ENCODE data around the gene FST. TPM values are rescaled to one million over a fixed set of nuclear protein-coding genes. Genes with fewer than 3 reads are reported as not detected.

FST gene
- total and polyA plus RNA-seq, 4 experiments from 2014 or later: 0.16 to 3.3 (median 1.2) TPM

- peaks cover 34 to 40% of the 10 kb centered on the region in 2 donors for H3K27me3 Mint-ChIP-seq
- Histone ChIP-seq H3K27ac (ENCODE audit: low read depth, low read length) (no peak overlapping the region), H3K4me3 (ENCODE audit: low read length in 2 of 2) (no peak overlapping the region), H3K36me3 (ENCODE audit: insufficient read depth, low read length) (no peaks in the 10 kb centered on the region), H3K9me3 (ENCODE audit: control insufficient read depth in 1 of 2, low read length in 2 of 2) (no peaks in the 10 kb centered on the region), H3K27me3 (ENCODE audit: insufficient read depth, low read length) (peaks cover 14% of the 10 kb centered on the region), H3K4me1 (ENCODE audit: insufficient read depth, low read length) (peaks cover 15% of the 10 kb centered on the region)
- no peak for DNase-seq
- intact Hi-C loops (cut with micrococcal nuclease): loop anchor here (5.0 kb wide), 1 partner anchor 837 kb away; the partner anchor contains the start of gene ARL15
- H3K27ac Mint-ChIP-seq: no peak overlapping the region
- ChIA-PET CTCF (ENCODE audit: partially characterized antibody) (no interaction called here), POLR2A (ENCODE audit: partially characterized antibody) (no interaction called here)
- H3K4me1 Mint-ChIP-seq: peaks cover 5 to 15% (median 8%) of the 10 kb centered on the region in 4 donors
- H3K4me3 Mint-ChIP-seq: no peak overlapping the region
- H3K9me3 Mint-ChIP-seq: no peaks in the 10 kb centered on the region
- peaks cover 0 to 1% of the 10 kb centered on the region in 2 donors for H3K36me3 Mint-ChIP-seq
Observed at GRCh38 chr5:53475320-53475719, 5.1 kb upstream of the FST start.

- no peak overlapping the region for H3K27ac Mint-ChIP-seq
- DNase-seq: no peak
- H3K4me3 ChIP-seq (ENCODE audit: low read length in 2 of 2): no peak overlapping the region
- no peaks in the 10 kb centered on the region for H3K9me3 ChIP-seq (ENCODE audit: control insufficient read depth in 1 of 2, low read length in 2 of 2)
- no peak overlapping the region for H3K4me3 Mint-ChIP-seq
- no peaks in the 10 kb centered on the region for H3K36me3 ChIP-seq (ENCODE audit: insufficient read depth, low read length)
- H3K27me3 Mint-ChIP-seq: peaks cover 37 to 44% of the 10 kb centered on the region in 2 donors
- ChIA-PET POLR2A (ENCODE audit: partially characterized antibody) (no interaction called here), CTCF (ENCODE audit: partially characterized antibody) (interaction anchor here (0.8 to 3.1 kb wide), 3 partner anchors 49 to 758 kb away, joined by 3 to 24 read pairs (median 3); no protein-coding TSS in a partner anchor)
- peaks cover 17% of the 10 kb centered on the region for H3K27me3 ChIP-seq (ENCODE audit: insufficient read depth, low read length)
- intact Hi-C loops (cut with micrococcal nuclease): loop anchor here (5.0 kb wide), 1 partner anchor 836 kb away; the partner anchor contains the start of gene ARL15
- H3K9me3 Mint-ChIP-seq: no peaks in the 10 kb centered on the region
- H3K27ac ChIP-seq (ENCODE audit: low read depth, low read length): no peak overlapping the region
- peaks cover 9 to 18% (median 12%) of the 10 kb centered on the region in 4 donors for H3K4me1 Mint-ChIP-seq
- peaks cover 19% of the 10 kb centered on the region for H3K4me1 ChIP-seq (ENCODE audit: insufficient read depth, low read length)
- peaks cover 0 to 3% of the 10 kb centered on the region in 2 donors for H3K36me3 Mint-ChIP-seq
Observed at GRCh38 chr5:53476019-53476418, 4.4 kb upstream of the FST start.

- intact Hi-C loops (cut with micrococcal nuclease): loop anchor here (5.0 kb wide), 1 partner anchor 835 kb away; the partner anchor contains the start of gene ARL15
- H3K9me3 Mint-ChIP-seq: no peaks in the 10 kb centered on the region
- H3K27me3 Mint-ChIP-seq: peaks cover 37 to 41% of the 10 kb centered on the region in 2 donors
- H3K4me1 ChIP-seq (ENCODE audit: insufficient read depth, low read length): peaks cover 27% of the 10 kb centered on the region
- ChIA-PET CTCF (ENCODE audit: partially characterized antibody) (interaction anchor here (0.8 to 3.1 kb wide), 5 partner anchors 10 to 759 kb away, joined by 3 to 24 read pairs (median 4); no protein-coding TSS in a partner anchor), POLR2A (ENCODE audit: partially characterized antibody) (no interaction called here)
- H3K4me3 ChIP-seq (ENCODE audit: low read length in 2 of 2): no peak overlapping the region
- no peak overlapping the region for H3K4me3 Mint-ChIP-seq
- H3K27ac Mint-ChIP-seq: no peak overlapping the region
- peaks cover 17% of the 10 kb centered on the region for H3K27me3 ChIP-seq (ENCODE audit: insufficient read depth, low read length)
- H3K36me3 Mint-ChIP-seq: peaks cover 0 to 3% of the 10 kb centered on the region in 2 donors
- H3K9me3 ChIP-seq (ENCODE audit: control insufficient read depth in 1 of 2, low read length in 2 of 2): no peaks in the 10 kb centered on the region
- no peaks in the 10 kb centered on the region for H3K36me3 ChIP-seq (ENCODE audit: insufficient read depth, low read length)
- no peak for DNase-seq
- no peak overlapping the region for H3K27ac ChIP-seq (ENCODE audit: low read depth, low read length)
- H3K4me1 Mint-ChIP-seq: peaks cover 10 to 26% (median 18%) of the 10 kb centered on the region in 4 donors
Observed at GRCh38 chr5:53476531-53477480, 3.6 kb upstream of the FST start.

DNA sequence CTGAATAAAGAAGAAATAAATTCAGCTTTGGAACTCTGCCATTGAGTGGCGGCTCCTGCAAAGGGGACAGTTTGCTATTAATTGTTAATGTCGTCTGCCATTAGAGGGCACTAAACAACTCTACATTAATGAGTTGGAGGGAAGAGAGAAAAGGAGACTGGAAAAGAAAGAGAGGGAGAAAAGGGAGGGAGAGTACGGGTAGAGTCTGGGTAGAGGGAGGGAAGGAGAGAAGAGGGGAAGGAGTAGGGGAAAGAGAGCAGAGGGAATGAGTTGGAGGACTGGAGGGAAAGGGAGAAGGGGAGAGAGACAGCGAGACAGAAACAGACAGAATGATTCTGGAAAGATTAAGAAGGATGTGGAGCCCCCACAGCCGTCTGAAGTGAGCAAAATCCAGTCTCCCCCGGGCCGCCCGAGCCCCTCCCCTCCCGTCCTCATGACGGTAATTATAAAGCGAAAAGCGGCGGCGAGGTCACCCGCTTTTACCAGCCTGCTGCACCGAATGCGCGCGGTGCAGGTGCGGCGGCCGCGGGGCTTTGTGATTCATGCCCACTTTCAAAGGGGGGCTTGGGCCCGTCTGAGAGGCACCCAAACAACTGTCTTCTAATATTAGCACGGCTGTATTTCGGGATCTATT is 1.9 kb upstream of the FST start:
- Histone ChIP-seq H3K36me3 (ENCODE audit: insufficient read depth, low read length) (no peaks in the 10 kb centered on the region), H3K4me1 (ENCODE audit: insufficient read depth, low read length) (peaks cover 34% of the 10 kb centered on the region), H3K27me3 (ENCODE audit: insufficient read depth, low read length) (peaks cover 18% of the 10 kb centered on the region), H3K4me3 (ENCODE audit: low read length in 2 of 2) (peak overlapping the region in 1 of 2 donors; percentile 54), H3K9me3 (ENCODE audit: control insufficient read depth in 1 of 2, low read length in 2 of 2) (no peaks in the 10 kb centered on the region), H3K27ac (ENCODE audit: low read depth, low read length) (no peak overlapping the region)
- peaks cover 17 to 44% (median 30%) of the 10 kb centered on the region in 4 donors for H3K4me1 Mint-ChIP-seq
- H3K36me3 Mint-ChIP-seq: peaks cover 0 to 3% of the 10 kb centered on the region in 2 donors
- DNase-seq: peak in 4 of 5 donors; percentile 13 to 30 (median 22)
- H3K4me3 Mint-ChIP-seq: peak overlapping the region; percentile 82 to 97 (median 90)
- H3K27ac Mint-ChIP-seq: peak overlapping the region in 1 of 7 donors; percentile 0
- ChIA-PET CTCF (ENCODE audit: partially characterized antibody) (interaction anchor here (0.7 to 3.1 kb wide), 5 partner anchors 8 to 750 kb away, joined by 3 to 24 read pairs (median 6); no protein-coding TSS in a partner anchor), POLR2A (ENCODE audit: partially characterized antibody) (no interaction called here)
- intact Hi-C loops (cut with micrococcal nuclease): loop anchor here (1.0 to 5.0 kb wide), 3 partner anchors 740 to 834 kb away; partner anchors contain the start of gene ARL15
- H3K27me3 Mint-ChIP-seq: peaks cover 40% of the 10 kb centered on the region in 2 donors
- no peaks in the 10 kb centered on the region for H3K9me3 Mint-ChIP-seq

DNA sequence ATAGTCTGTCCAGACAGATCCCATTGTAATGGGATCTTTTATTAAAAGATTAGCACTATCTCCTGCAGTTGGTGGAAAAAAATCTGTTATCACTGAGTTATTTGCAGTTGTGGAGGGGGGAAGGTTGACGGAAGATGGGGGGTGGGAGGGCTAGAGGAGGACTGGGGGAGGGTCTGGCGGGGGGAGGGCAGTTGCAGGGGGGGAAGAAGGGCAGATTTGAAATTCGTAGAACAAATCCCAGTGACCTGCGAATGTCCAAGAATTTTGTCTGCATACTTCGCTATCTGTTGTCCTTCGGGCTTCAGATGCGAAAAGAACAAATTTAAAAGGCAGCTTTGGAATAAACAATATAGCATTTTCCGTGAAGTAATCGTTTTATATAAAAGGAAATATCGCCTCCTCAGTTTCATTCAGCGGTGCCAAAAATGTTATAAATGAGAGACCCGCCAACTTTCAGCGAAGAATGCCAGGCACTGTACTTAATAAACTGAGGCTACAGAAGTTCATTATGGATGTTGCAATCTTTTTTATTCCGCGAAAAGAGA is 1.3 kb upstream of the FST start:
- Histone ChIP-seq H3K27ac (ENCODE audit: low read depth, low read length) (no peak overlapping the region), H3K27me3 (ENCODE audit: insufficient read depth, low read length) (peaks cover 22% of the 10 kb centered on the region), H3K36me3 (ENCODE audit: insufficient read depth, low read length) (no peaks in the 10 kb centered on the region), H3K4me3 (ENCODE audit: low read length in 2 of 2) (peak overlapping the region; percentile 17 to 39), H3K4me1 (ENCODE audit: insufficient read depth, low read length) (peaks cover 34% of the 10 kb centered on the region), H3K9me3 (ENCODE audit: control insufficient read depth in 1 of 2, low read length in 2 of 2) (no peaks in the 10 kb centered on the region)
- Mint-ChIP-seq H3K27me3 (peaks cover 38 to 41% of the 10 kb centered on the region in 2 donors), H3K4me3 (peak overlapping the region; percentile 82 to 97 (median 90)), H3K4me1 (peaks cover 17 to 49% (median 31%) of the 10 kb centered on the region in 4 donors), H3K36me3 (peaks cover 0 to 3% of the 10 kb centered on the region in 2 donors), H3K9me3 (no peaks in the 10 kb centered on the region), H3K27ac (peak overlapping the region in 3 of 7 donors; percentile 11 to 62 (median 42))
- POLR2A ChIA-PET (ENCODE audit: partially characterized antibody): no interaction called here
- CTCF ChIA-PET (ENCODE audit: partially characterized antibody): interaction anchor here (3.1 kb wide), 1 partner anchor 750 kb away, joined by 24 read pairs; no protein-coding TSS in a partner anchor
- DNase-seq: peak in 1 of 5 donors; percentile 3
- intact Hi-C loops (cut with micrococcal nuclease): loop anchor here (5.0 kb wide), 1 partner anchor 833 kb away; the partner anchor contains the start of gene ARL15

- peak overlapping the region; percentile 17 to 39 for H3K4me3 ChIP-seq (ENCODE audit: low read length in 2 of 2)
- ChIA-PET CTCF (ENCODE audit: partially characterized antibody) (interaction anchor here (1.0 kb wide), 1 partner anchor 750 kb away, joined by 3 read pairs; no protein-coding TSS in a partner anchor), POLR2A (ENCODE audit: partially characterized antibody) (no interaction called here)
Observed at GRCh38 chr5:53479590-53480415, 626 bp upstream of the FST start.

More at GRCh38 chr5:53479590-53480415, 626 bp upstream of the FST start:
- no peaks in the 10 kb centered on the region for H3K9me3 Mint-ChIP-seq
- H3K36me3 Mint-ChIP-seq: peaks cover 0 to 3% of the 10 kb centered on the region in 2 donors
- Histone ChIP-seq H3K4me1 (ENCODE audit: insufficient read depth, low read length) (peaks cover 34% of the 10 kb centered on the region), H3K9me3 (ENCODE audit: control insufficient read depth in 1 of 2, low read length in 2 of 2) (no peaks in the 10 kb centered on the region), H3K27ac (ENCODE audit: low read depth, low read length) (no peak overlapping the region), H3K36me3 (ENCODE audit: insufficient read depth, low read length) (no peaks in the 10 kb centered on the region), H3K27me3 (ENCODE audit: insufficient read depth, low read length) (peaks cover 25% of the 10 kb centered on the region)
- H3K4me3 Mint-ChIP-seq: peak overlapping the region; percentile 82 to 97 (median 90)
- peaks cover 17 to 50% (median 31%) of the 10 kb centered on the region in 4 donors for H3K4me1 Mint-ChIP-seq
- intact Hi-C loops (cut with micrococcal nuclease): loop anchor here (5.0 kb wide), 3 partner anchors 82 to 832 kb away; partner anchors contain the start of genes ARL15 and NDUFS4
- peak; percentile 16 to 39 (median 26) for DNase-seq
- peak overlapping the region in 3 of 7 donors; percentile 11 to 62 (median 42) for H3K27ac Mint-ChIP-seq
- peaks cover 36 to 41% of the 10 kb centered on the region in 2 donors for H3K27me3 Mint-ChIP-seq

Data from CD4-positive, alpha-beta memory T cell (primary cell).